ENCODE measurements around the gene SLC38A4. TPM values are rescaled to one million over a fixed set of nuclear protein-coding genes. Genes with fewer than 3 reads are reported as not detected.

The SLC38A4 gene
- polyA plus RNA-seq, 1 of the 3 experiments (the other 2 are of a cell fraction): 66.7 TPM

DNA sequence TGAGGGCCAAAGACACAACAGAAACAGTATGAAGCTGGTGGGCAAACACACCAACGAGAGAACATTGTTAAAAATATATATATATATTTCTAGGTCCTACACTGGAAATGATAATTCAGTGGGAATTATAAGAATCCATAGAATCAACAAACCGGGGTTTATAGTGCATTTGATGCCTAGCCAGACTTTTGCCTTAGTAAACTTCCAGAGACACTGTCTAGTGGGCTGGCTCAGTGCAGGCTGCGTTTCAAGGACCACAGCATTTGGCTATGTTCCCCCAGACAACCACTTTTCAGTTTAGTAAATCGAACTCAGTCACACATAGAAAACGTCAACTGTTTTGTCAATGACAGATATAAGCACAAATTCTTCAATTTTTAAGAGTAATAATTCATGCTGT lies 41.9 kb downstream of the SLC38A4 start:
- Histone ChIP-seq H3K9me3 (no peaks in the 10 kb centered on the region), H3K9me2 (no peaks in the 10 kb centered on the region), H3K4me3 (ENCODE audit: low read depth in 2 of 2, low read length in 1 of 2) (no peak overlapping the region), H4K20me1 (ENCODE audit: insufficient read depth) (no peaks in the 10 kb centered on the region), H3K27ac (ENCODE audit: low read depth in 2 of 2, low read length in 1 of 2) (0 out of 4 replicates have a peak overlapping the region, but pooled peaks of 1 of the 2 experiments have one; percentile 82), H3K36me3 (replicated peaks in 1 of 2; ENCODE audit: control insufficient read depth in 1 of 2, insufficient read depth in 2 of 2, low read length in 1 of 2) (peaks cover 35 to 61% of the 10 kb centered on the region in 2 experiments), H3K9ac (no peak overlapping the region), H2AFZ (ENCODE audit: low read depth) (no peak overlapping the region), H3K4me1 (ENCODE audit: control insufficient read depth in 1 of 2, insufficient read depth in 2 of 2, low read depth in 1 of 2, low read length in 1 of 2) (peaks cover 0 to 29% of the 10 kb centered on the region in 2 experiments; a peak in 3 of 4 replicates), H3K4me2 (no peak overlapping the region), H3K27me3 (ENCODE audit: insufficient read depth) (no peaks in the 10 kb centered on the region), H3F3A (replicated peaks; ENCODE audit: insufficient read depth) (peaks cover 27% of the 10 kb centered on the region), H3K79me2 (ENCODE audit: insufficient read depth) (no peaks in the 10 kb centered on the region; the same call in 1 of the 2 replicates)
- no peak for DNase-seq
- ChIA-PET POLR2A (no interaction called here), CTCF (no interaction called here)
- TF ChIP-seq JUND (IDR thresholded peaks at IDR 0.05) (no peak), TEAD4 (IDR thresholded peaks at IDR 0.05; ENCODE audit: borderline replicate concordance, insufficient read depth) (no peak), RCOR1 (IDR thresholded peaks at IDR 0.05; ENCODE audit: low read length) (no peak), EP300 (IDR thresholded peaks at IDR 0.05; ENCODE audit: borderline replicate concordance in 1 of 2, low read depth in 1 of 2, low read length in 1 of 2) (no peak), SIN3A (IDR thresholded peaks at IDR 0.05; ENCODE audit: borderline replicate concordance, low read depth, low read length) (no peak), NRF1 (IDR thresholded peaks at IDR 0.05; ENCODE audit: low read depth, low read length) (no peak), CHD2 (IDR thresholded peaks at IDR 0.05; ENCODE audit: low read length, partially characterized antibody) (no peak), TAF1 (IDR thresholded peaks at IDR 0.05; ENCODE audit: borderline replicate concordance, low read depth, low read length) (no peak)
- TF ChIP-seq, protein P1, sequence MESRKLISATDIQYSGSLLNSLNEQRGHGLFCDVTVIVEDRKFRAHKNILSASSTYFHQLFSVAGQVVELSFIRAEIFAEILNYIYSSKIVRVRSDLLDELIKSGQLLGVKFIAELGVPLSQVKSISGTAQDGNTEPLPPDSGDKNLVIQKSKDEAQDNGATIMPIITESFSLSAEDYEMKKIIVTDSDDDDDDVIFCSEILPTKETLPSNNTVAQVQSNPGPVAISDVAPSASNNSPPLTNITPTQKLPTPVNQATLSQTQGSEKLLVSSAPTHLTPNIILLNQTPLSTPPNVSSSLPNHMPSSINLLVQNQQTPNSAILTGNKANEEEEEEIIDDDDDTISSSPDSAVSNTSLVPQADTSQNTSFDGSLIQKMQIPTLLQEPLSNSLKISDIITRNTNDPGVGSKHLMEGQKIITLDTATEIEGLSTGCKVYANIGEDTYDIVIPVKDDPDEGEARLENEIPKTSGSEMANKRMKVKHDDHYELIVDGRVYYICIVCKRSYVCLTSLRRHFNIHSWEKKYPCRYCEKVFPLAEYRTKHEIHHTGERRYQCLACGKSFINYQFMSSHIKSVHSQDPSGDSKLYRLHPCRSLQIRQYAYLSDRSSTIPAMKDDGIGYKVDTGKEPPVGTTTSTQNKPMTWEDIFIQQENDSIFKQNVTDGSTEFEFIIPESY (IDR thresholded peaks at IDR 0.05; ENCODE audit: borderline replicate concordance, low read depth): no peak
- WGBS (ENCODE audit: low lambda C conversion rate): 44% methylated on average over 5 of the region's 5 CpGs

DNA sequence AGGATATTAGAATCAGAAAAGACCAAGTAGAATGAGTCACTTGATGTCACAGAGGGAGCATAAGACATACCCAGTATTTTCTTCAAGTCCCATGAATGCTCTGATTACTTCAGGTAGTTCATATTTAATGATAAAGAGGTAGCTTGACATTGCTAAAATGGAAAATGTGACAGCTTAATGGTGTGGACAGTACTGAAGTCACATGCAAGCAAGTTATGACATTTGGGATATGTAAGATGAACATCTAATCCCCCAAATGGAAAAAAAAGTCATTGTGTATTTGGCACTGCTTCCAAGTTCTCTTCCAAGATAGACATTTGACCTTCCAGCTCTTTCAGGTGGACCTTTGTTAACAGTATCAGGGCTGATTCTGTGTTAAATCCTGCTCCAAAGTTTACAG lies 45.9 kb downstream of the SLC38A4 start:
- Histone ChIP-seq H3K9me2 (no peaks in the 10 kb centered on the region), H2AFZ (ENCODE audit: low read depth) (no peak overlapping the region), H3K4me2 (no peak overlapping the region), H3K36me3 (replicated peaks in 1 of 2; ENCODE audit: control insufficient read depth in 1 of 2, insufficient read depth in 2 of 2, low read length in 1 of 2) (peaks cover 54 to 80% of the 10 kb centered on the region in 2 experiments), H3F3A (replicated peaks; ENCODE audit: insufficient read depth) (peaks cover 1% of the 10 kb centered on the region), H3K4me3 (ENCODE audit: low read depth in 2 of 2, low read length in 1 of 2) (no peak overlapping the region), H3K9ac (no peak overlapping the region), H4K20me1 (ENCODE audit: insufficient read depth) (no peaks in the 10 kb centered on the region), H3K27ac (ENCODE audit: low read depth in 2 of 2, low read length in 1 of 2) (no peak overlapping the region), H3K79me2 (ENCODE audit: insufficient read depth) (no peaks in the 10 kb centered on the region; the same call in 1 of the 2 replicates), H3K9me3 (no peaks in the 10 kb centered on the region), H3K4me1 (ENCODE audit: control insufficient read depth in 1 of 2, insufficient read depth in 2 of 2, low read depth in 1 of 2, low read length in 1 of 2) (peaks cover 0 to 10% of the 10 kb centered on the region in 2 experiments; a peak in 2 of 4 replicates), H3K27me3 (ENCODE audit: insufficient read depth) (no peaks in the 10 kb centered on the region)
- ChIA-PET POLR2A (no interaction called here), CTCF (no interaction called here)
- no peak for DNase-seq
- TF ChIP-seq, protein P1 (IDR thresholded peaks at IDR 0.05; ENCODE audit: borderline replicate concordance, low read depth): no peak
- TF ChIP-seq GABPA (IDR thresholded peaks at IDR 0.05; ENCODE audit: low read depth) (no peak), CTCF (IDR thresholded peaks at IDR 0.05) (no peak), EP300 (IDR thresholded peaks at IDR 0.05; ENCODE audit: borderline replicate concordance in 1 of 2, low read depth in 1 of 2, low read length in 1 of 2) (no peak), RFX5 (IDR thresholded peaks at IDR 0.05; ENCODE audit: low read length) (no peak), GATA2 (CRISPR knock-in tag; IDR thresholded peaks at IDR 0.05) (no peak), SIN3A (IDR thresholded peaks at IDR 0.05; ENCODE audit: borderline replicate concordance, low read depth, low read length) (no peak), MEF2A (IDR thresholded peaks at IDR 0.05; ENCODE audit: borderline replicate concordance, low read depth) (no peak), USF1 (IDR thresholded peaks at IDR 0.05; ENCODE audit: borderline replicate concordance, low read depth) (no peak), POLR2AphosphoS5 (IDR thresholded peaks at IDR 0.05; ENCODE audit: low read depth, low read length) (no peak), TEAD4 (IDR thresholded peaks at IDR 0.05; ENCODE audit: borderline replicate concordance, insufficient read depth) (no peak), IRF3 (IDR thresholded peaks at IDR 0.05; ENCODE audit: low read depth, low read length) (no peak), NRF1 (IDR thresholded peaks at IDR 0.05; ENCODE audit: low read depth, low read length) (no peak), ELF1 (IDR thresholded peaks at IDR 0.05) (no peak)
- TF ChIP-seq, protein P2, sequence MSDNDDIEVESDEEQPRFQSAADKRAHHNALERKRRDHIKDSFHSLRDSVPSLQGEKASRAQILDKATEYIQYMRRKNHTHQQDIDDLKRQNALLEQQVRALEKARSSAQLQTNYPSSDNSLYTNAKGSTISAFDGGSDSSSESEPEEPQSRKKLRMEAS (IDR thresholded peaks at IDR 0.05; ENCODE audit: low read depth): no peak

Data from SK-N-SH (cell line).